Measurements from ENCODE around the gene LAMB3.

DNA sequence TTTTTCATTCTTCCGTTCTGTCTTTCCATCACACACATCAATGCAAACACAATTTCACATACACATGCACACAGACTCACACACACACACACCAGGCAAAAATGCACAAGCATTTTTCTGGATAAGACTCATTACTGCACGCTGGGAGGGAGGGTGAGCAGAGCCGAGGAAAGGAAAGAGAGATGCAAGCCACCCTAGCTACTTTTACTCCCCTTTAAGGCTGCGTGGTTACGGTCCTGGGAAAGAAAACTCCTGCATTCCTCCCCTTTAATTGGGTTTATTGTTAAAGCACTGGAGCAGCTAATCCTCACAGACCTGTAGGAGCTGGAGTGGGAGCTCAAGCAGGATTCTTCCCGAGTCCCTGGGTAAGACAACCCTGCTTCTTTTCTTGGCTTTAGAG is 68.8 kb downstream of the LAMB3 start, which contains the start of gene CAMK1G:
- TF ChIP-seq, protein P1, sequence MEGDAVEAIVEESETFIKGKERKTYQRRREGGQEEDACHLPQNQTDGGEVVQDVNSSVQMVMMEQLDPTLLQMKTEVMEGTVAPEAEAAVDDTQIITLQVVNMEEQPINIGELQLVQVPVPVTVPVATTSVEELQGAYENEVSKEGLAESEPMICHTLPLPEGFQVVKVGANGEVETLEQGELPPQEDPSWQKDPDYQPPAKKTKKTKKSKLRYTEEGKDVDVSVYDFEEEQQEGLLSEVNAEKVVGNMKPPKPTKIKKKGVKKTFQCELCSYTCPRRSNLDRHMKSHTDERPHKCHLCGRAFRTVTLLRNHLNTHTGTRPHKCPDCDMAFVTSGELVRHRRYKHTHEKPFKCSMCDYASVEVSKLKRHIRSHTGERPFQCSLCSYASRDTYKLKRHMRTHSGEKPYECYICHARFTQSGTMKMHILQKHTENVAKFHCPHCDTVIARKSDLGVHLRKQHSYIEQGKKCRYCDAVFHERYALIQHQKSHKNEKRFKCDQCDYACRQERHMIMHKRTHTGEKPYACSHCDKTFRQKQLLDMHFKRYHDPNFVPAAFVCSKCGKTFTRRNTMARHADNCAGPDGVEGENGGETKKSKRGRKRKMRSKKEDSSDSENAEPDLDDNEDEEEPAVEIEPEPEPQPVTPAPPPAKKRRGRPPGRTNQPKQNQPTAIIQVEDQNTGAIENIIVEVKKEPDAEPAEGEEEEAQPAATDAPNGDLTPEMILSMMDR (IDR thresholded peaks at IDR 0.05) = no peak
- TF ChIP-seq EZH2phosphoT487 (IDR thresholded peaks at IDR 0.05) (no peak), EZH2 (IDR thresholded peaks at IDR 0.05) (no peak)
